Measurements from ENCODE around the gene MTPN.

Gene MTPN

GRCh38 chr7:135981958-135982646, 4.9 kb upstream of the MTPN start:
- DNase-seq = no peak

DNA sequence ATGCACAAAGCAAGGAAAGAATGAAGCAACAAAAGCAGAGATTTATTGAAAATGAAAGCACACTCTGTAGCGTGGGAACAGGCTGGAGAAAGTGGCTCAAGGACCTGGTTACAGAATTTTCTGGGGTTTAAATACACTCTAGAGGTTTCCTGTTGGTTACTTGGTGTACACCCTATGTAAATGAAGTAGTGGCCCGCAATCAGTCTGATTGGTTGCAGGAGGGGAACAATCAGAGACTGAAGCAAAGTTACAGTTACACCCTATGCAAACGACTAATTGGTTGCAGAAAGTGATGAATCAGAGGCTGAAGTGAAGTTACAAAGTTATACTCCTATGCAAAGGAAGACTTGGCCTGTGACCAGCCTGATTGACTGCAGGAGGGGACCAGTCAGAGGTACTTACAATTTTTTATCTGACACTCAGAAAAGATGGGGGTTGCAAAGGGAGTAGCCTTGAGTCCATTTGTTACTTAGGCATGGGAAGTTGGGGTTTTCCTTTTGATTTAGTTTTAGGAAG, 3.6 kb upstream of the MTPN start:
- no peak for DNase-seq

GRCh38 chr7:135980012-135980551, 2.9 kb upstream of the MTPN start:
- DNase-seq = no peak

DNA sequence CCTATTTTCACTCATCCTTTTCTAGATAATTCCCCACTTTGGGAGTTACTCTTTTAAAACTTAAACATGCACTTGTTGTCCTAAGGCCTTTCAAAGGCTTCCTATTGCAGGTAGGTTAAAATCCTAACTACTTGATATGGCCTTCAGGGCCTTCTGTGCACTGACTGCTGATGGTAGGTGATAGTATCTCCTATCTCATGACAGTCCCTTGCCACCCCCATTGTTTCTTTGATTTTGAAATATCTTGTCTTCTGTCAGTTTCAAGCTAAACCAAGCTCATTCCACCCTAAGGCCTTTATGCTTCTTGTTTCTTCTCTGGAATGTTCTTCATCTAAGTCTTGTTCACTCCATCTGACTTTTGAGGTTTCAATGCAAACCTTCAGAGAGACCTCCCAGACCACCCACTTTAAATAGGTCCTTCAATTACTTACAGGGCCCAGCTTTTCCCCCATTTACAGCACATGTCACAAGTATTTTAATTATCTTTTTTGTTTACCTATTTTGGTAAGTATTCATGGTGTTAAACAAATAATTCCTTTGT, 2.4 kb upstream of the MTPN start:
- no peak for DNase-seq

GRCh38 chr7:135978624-135979023, 1.5 kb upstream of the MTPN start:
- DNase-seq = no peak

DNA sequence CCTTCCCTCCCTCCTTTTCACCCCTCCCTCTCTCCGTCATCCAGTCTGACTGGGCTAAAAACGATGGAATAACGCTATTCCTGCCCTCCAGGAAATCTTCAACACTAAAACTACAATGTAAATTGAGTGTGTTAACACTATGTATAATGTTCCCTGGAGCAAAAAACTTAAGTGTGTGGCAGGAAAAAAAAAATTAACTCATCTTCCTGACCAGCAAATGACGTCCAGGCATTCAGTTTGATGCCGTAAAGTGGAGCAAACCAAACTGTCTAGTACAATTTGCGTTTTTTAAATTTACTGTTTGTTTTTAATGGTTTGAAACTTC, 545 bp upstream of the MTPN start:
- no peak for DNase-seq

GRCh38 chr7:135976312-135977006, 700 bp downstream of the MTPN start:
- no peak for DNase-seq

- DNase-seq = no peak
These were observed 2.0 kb downstream of the MTPN start for GRCh38 chr7:135975166-135975565.

DNA sequence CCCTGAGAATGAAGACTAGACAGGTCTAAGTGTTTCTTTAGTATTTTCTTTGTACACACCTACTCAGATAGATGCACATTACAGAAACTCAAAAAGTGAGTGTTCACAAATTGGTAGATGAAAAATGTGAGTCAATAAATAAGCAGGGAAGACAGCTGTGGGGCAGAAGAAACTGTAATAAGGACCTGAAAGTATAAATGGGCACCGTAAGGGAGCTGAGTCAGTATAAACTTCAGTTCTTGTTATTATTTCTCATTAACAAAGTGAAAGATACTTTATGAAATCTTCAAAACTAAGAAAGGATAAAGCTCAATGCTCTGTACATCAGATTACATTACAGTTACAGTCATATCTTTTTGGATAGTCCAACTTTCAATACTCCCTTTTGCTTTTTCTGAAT, 2.5 kb downstream of the MTPN start:
- DNase-seq = no peak

DNA sequence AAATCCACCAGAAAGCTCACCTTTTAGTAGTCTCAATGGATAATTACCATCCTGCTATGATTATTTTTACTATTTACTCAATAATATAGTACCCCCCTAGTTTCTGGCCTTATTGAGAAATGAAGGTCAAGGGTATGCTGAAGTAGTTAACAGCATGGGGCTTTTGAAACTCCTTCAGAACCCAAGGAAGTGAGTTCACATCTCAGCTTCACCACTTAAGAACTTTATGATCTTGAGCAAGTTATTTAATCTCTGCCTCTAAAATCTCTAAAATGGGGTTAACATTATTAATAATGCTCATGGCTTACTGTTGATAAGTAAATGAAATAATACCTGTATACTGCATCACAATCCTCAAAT, 5.8 kb downstream of the MTPN start:
- no peak for DNase-seq

DNA sequence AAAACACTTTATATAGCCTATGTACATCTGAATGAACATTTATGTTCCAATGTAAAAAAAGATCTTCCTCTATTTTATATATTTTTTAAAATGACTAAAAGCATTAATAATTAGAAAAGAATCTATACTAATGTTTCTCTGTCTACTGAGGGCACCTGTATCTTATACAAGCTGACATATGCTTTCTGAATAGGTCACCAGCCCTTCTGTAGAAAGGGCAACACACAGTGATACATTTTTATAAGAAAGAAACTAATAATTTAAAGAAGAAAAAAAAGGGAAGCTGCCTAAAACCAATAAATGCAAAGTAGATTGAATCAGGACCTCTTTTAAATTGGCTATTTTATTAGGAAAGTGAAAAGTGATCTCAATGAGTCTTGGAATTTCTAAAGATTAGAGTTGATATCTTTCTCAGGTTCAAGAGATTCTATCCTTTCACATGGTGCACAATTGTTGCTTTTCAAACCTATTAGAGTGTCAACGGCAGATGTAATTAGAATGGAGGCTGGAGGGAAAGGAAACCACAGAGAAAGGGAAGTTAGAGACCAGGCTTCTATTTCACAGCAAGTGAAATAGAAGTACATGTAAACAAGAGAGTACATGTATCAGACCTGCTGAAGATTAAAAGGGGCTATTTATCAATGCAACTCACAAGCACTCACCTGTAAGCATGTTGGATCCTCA, 6.3 kb downstream of the MTPN start:
- no peak for DNase-seq

GRCh38 chr7:135970045-135970444, 7.1 kb downstream of the MTPN start:
- DNase-seq = no peak

DNA sequence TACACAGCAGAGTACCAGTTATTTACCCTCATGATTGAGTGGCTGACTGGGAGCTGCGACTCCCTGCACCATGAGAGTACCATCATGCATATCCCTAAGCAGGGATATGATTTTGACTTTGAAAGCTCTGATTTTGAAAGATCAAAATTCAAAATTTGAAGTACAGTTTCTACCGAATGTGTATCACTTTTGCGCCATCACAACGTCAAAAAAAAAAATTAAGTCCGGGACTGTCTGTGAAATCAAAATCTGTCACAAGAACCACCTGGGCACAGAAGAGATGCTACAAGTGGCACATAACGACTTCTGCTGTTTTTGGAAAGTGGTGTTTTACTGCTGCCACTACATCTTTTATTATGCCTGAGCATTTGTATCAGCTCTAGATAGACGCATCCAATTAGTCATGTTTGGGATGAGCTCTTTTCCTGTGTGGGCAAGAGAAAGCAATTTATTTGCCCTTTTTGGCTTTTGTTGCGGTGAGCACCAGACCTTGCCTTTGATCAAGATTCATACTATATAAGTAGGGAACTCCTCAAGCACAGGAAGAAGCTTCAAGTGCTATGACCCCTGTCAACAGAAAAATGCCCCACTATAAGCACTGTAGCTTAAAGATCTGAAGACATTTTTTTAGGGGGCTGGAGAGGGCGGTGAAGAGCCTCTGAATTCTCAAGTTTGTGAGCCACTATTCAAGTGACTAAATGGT, 10.7 kb downstream of the MTPN start:
- no peak for DNase-seq

DNA sequence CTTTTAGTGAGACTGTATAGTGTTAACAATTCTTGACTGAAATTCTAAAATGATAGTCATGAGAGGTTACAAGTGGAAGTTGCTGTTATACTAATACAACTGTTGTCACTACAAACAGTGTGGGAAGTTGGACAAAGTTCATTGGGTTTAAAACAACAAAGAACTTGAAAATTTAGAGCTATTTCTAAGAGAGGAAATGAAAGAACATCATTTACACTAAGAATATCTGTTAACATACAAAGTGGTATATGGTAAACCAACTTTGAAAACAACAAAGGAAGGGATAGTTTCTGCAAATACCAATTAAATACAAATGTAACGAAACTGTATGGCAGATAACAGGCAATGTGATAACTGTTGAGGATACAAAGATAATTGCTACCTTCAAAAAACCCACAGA, 11.6 kb downstream of the MTPN start:
- no peak for DNase-seq

DNA sequence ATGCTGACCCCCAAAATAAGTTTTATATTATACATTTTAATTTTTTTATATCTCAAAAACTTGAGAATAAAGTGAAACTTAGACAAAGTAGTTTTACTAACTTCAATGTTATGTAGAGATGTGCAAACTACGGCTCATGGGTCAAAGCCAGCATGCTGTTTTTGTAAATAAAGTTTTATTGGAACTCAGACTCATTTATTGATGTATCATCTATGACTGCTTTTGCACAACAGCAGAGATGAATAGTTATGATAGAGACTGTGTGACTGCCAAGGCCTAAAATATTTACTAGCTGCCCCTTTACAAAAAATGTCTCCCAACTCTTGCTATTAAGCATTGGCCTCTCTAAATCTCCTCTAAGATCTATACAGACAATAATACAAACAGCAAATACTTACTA, 12.4 kb downstream of the MTPN start:
- no peak for DNase-seq

DNA sequence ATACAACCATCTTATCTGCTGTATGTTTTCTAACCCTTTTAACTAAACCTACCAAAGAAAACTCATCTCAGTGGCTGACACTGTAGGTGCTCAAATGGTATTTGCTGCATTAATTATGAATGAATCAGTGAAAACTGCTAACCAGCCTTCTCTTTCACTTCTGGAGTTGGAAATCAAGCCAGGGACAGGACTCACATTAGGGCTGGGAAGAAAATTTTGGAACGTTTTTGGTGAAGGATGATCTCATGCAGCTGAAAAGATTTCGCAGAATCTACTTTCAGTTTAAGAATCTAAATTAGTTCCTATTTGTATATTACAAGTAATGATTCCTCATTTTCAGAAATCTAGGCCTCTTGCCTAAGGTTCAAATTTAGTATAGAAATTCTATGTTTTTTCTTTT, 12.9 kb downstream of the MTPN start:
- no peak for DNase-seq

DNA sequence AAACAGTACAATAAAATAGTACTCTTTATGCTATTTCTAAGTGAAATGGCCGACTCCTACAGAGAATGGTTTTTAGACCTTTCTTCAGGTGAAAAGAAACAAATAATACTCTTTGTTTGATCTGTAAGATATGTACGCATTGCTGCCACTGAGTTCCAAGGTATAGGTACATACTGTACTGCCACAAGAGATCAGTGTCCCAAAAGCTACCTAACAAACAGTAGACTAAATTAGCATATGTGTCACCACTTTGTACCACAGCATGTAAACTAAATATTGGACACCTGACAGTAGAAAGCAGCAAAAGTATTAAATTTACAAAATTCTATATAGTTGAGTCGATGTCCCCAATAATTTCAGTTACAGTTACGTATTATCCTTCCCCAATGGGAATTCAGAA, 14.4 kb downstream of the MTPN start:
- no peak for DNase-seq

- no peak for DNase-seq
These were observed 16.3 kb downstream of the MTPN start for GRCh38 chr7:135960709-135961451.

- DNase-seq = no peak
These were observed 17.4 kb downstream of the MTPN start for GRCh38 chr7:135959646-135960363.

DNA sequence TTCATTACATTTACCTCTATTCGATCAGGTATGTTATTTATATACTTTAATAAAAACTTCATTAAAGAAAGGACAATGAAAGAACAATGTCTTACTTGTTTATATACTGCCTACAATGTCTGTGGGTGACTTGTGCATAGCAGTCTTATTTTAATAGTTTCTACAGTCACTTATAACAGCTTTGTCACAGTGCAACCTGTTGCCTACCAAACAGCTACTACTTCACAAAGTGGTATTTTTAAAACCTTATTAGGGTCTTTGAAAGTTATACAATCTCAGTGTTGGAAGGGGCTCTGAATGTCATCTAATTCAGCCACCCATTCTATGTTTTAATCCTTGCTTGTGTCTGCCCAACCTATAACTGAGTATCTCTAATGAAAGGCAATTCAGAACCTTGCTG, 19.0 kb downstream of the MTPN start:
- no peak for DNase-seq

DNA sequence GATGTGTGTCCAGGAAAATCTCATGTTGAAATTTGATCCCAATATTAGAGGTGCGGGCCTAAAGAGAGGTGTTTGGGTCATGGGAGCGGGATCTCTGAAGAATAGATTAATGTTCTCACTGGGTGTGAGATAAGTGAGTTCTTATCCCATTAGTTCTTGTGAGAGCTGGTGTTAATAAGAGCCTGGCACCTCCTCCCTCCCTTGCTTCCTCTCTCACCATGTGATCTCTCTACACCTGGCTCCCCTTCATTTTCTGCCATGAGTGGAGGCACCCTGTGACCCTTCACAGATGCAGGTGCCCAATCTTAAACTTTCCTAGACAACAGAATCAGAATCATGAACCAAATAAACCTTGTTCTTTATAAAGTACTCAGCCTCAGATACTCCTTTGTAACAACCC, 19.5 kb downstream of the MTPN start:
- DNase-seq = no peak

DNA sequence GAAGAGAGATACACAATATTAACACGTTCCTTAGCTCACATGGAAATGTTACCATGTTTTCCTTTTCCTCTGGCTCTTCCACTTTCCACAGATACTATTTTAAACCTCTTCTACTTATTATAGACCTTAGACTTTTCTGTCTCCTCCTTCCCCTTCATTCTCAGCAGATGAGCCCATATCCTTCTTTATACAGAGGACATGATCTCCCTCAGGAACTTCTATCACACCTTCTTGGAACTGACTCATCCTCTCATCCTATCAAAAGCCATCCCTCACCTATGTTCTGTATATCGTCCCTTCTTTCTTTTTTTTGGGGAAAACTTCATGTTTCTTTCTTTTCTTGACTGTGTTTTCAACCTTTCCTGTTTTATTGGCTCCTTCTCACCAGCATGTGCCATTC, 20.8 kb downstream of the MTPN start:
- no peak for DNase-seq
